ENCODE measurements around the gene TMEM175.

The TMEM175 gene

DNA sequence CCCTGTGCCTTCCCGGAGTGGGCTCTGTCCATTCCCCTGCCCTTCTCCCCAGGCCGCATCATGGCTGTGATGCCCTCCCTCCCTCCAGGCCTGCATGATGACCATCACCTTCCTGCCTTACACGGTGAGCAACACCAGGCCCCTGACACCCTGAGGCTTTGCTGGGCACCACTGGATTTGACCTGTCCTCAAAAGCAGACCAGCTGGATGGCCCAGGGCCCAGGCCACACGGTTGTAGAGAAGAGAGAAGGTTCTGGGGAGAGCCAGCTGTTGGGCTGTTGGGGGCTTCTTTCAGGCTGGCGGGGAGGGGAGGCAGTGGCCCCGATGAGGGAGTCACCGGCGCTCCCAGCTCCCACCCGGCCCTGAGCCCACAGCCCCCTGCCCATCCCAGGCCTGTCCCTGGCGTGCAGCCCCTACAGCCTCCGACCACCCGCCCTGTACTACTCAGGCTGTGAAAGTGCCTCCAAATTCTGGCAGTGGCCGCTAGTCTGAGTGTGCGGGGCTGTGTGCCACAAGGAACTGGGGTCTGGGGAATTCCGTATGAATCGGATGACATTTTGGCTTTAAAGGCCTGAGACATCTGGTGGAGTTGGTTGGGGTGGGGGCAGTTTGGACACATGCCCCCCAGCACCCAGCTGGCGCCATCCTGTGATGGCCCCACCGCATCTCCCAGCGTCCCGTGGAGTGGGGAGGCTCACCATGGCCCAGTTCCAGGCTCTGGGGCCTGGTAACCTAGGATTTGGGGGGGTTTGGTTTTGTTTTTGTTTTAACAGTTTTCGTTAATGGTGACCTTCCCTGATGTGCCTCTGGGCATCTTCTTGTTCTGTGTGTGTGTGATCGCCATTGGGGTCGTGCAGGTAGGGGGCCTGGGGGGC lies 19.6 kb downstream of the TMEM175 start:
- TF ChIP-seq GATA1 (IDR thresholded peaks at IDR 0.05; ENCODE audit: low read depth, low read length) (no peak), POLR2A (IDR thresholded peaks at IDR 0.05; ENCODE audit: low read length) (no peak)
- DNase-seq: no peak

DNA sequence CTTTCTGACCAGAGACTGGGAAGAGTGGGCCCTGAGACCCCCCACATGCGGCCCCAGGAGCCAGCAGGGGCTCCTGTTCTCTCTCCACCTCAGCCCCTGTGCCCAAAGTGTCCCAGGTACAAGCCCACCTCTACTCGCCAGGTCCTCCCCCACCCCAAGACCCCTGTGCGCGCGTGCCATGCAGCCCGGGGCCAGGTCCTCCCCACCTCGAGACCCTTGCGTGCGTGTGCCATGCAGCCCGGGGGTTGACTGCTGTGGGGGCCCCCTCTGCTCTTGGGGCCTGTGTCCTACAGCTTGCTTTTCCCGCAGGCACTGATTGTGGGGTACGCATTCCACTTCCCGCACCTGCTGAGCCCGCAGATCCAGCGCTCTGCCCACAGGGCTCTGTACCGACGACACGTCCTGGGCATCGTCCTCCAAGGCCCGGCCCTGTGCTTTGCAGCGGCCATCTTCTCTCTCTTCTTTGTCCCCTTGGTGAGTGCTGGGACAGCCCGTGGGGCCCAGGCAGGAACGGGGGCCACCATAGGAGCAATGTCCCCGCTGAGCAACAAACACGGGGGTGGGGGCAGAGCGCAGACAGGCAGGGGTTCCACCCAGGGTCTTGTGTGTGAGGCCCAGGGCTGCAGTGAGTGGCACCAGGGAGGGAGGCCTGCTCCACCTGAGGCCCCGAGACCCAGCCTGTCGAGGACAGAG lies 20.8 kb downstream of the TMEM175 start:
- no peak for TF ChIP-seq POLR2A (IDR thresholded peaks at IDR 0.05; ENCODE audit: low read length)
- TF ChIP-seq GATA1 (IDR thresholded peaks at IDR 0.05; ENCODE audit: low read depth, low read length): no peak
- DNase-seq: no peak

DNA sequence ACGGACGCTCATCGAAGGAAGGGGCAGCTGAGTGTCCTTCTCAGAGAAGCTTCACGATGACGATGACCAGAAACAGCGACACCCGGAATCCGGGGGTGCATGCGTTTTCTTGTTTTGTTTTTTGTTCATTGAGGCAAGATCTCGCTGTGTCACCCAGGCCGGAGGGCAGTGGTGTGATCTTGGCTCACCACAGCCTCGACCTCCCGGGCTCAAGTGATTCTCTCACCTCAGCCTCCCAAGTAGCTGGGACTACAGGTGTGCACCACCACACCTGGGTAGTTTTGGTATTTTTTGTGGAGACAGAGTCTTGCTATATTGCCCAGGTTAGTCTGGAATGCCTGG lies 21.3 kb downstream of the TMEM175 start:
- TF ChIP-seq GATA1 (IDR thresholded peaks at IDR 0.05; ENCODE audit: low read depth, low read length) (no peak), POLR2A (IDR thresholded peaks at IDR 0.05; ENCODE audit: low read length) (no peak)
- DNase-seq: no peak

DNA sequence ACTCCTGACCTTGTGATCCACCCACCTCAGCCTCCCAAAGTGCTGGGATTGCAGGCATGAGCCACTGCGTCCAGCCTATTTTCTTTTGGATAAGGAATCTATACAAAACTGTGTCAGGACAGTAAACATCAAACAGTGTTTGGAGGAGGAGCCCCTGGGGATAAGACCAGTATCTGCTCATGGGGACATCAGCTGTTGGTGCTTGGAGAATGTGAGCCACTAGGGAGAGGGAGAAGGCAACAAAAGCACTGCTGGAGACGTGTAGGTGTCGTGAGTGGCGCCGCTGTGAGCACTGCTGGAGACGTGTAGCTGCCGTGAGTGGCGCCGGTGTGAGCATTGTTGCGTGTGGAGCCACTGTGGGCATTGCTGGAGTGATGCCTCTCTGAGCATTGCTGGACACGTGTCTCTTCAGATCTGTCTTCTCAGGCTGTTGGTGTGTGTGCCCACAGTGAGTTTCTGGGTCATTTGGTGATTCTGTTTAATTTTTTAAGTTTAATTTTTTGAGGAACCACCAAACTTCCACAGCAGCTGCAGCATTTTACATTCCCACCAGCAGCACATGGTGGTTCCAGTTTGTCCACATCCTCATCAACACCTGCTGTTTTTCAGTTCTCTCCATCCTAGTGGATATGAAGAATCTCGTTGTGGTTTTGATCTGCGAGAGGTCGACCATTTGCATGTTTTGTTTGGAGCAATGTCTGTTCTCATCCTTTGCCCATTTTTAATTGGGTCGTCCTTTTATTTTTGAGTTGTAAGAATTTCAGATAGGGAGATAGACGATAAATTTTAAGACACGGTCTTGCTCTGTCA lies 22.2 kb downstream of the TMEM175 start:
- no peak for TF ChIP-seq POLR2A (IDR thresholded peaks at IDR 0.05; ENCODE audit: low read length)
- DNase-seq: no peak

DNA sequence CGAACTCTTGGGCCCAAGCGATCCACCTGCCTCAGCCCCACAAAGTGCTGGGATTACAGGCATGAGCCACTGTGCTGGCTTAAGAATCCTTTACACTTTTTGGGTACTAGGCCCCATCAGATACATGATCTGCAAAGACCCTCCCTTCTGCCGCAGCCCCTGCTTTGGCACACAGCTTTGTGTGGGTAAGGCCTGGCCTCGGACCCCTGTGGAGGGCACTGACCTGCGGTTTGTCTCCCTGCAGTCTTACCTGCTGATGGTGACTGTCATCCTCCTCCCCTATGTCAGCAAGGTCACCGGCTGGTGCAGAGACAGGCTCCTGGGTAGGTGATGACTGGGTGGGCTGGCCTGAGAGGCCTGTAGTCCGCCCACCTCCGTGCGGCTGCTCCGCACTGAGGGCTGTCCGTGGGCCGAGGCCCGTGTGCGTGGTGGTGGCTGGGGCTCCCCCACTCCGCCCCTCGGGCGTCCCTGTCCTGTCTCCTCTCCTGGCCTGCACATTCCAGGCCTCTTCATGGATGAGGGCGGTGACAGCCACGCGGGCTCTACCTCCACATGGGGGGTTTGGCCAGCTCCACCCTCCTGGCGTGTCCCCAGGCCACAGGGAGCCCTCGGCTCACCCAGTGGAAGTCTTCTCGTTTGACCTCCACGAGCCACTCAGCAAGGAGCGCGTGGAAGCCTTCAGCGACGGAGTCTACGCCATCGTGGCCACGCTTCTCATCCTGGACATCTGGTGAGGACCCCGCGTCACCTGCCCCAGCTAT lies 23.1 kb downstream of the TMEM175 start:
- DNase-seq: no peak
- TF ChIP-seq POLR2A (IDR thresholded peaks at IDR 0.05; ENCODE audit: low read length): no peak
- no peak for TF ChIP-seq GATA1 (IDR thresholded peaks at IDR 0.05; ENCODE audit: low read depth, low read length)

DNA sequence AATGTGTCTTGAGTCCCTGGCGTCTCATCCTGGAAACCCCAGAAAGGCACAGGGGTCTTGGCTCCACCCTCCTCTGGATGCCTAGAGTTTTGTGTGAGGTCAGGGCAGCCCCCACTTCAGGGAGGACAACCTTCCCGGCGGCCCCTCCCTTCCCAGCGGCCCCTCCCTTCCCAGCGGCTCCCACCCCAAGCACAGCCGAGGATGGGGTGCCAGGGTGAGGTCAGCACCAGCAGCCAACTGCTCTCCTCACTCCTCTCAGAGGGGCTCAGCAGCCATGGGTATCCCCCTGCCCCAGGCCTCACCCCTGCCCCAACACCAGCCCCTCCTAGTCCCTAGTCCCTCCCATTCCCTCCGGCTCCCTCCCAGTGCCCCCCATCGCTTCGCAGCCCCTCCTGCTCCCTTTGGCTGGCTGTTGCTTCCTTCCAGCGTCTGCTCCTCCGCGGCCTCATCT lies 23.7 kb downstream of the TMEM175 start:
- no peak for TF ChIP-seq GATA1 (IDR thresholded peaks at IDR 0.05; ENCODE audit: low read depth, low read length)
- TF ChIP-seq POLR2A (IDR thresholded peaks at IDR 0.05; ENCODE audit: low read length): no peak
- DNase-seq: no peak

DNA sequence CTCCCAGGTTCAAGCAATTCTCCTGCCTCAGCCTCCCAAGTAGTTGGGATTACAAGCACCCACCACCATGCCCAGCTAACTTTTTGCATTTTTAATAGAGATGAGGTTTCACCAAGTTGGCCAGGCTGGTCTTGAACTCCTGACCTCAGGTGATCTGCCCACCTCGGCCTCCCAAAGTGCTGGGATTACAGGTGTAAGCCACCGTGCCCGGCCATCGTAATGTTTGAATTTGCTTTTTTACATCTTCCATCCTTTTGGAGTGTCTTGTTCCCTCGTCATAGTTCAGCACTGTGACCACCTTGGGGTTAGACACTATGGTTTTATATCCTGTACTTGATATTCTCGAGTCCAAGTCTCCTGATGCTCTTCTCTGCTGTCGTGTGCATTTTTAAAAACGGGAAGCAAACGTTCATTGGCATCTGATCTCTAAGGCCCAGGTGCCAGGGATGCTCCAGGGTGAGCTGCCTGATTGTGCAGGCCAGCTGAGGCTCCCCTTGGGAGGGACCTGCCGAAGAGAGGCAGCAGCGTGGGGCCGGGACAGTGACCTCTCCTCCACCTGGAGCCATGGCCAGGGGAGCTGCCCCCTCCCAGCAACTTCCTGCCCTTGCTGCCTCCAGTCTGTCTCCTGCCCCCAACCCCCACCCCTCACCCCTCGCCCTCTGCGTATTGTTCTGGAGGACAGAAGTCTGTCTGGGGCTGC lies 24.4 kb downstream of the TMEM175 start:
- TF ChIP-seq GATA1 (IDR thresholded peaks at IDR 0.05; ENCODE audit: low read depth, low read length) (no peak), POLR2A (IDR thresholded peaks at IDR 0.05; ENCODE audit: low read length) (no peak)
- no peak for DNase-seq

DNA sequence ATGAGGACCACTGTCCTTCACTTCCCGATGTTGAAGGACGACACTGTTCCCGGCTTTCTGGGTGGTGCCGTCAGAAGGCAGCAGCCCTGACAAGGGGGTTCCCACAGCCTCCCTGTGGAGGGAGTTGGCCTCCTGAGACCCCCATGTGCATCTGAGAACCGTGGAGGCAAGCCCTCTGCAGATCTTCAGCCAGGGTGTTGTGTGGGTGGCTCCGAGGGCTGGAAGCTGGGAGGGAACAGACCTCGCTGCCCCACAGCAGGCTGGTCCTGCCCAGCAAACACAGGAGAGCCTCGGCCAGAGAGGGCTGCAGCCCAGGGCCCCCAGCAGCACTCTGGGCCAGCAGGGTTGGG lies 24.9 kb downstream of the TMEM175 start:
- TF ChIP-seq POLR2A (IDR thresholded peaks at IDR 0.05; ENCODE audit: low read length): no peak
- TF ChIP-seq GATA1 (IDR thresholded peaks at IDR 0.05; ENCODE audit: low read depth, low read length): no peak
- no peak for DNase-seq

DNA sequence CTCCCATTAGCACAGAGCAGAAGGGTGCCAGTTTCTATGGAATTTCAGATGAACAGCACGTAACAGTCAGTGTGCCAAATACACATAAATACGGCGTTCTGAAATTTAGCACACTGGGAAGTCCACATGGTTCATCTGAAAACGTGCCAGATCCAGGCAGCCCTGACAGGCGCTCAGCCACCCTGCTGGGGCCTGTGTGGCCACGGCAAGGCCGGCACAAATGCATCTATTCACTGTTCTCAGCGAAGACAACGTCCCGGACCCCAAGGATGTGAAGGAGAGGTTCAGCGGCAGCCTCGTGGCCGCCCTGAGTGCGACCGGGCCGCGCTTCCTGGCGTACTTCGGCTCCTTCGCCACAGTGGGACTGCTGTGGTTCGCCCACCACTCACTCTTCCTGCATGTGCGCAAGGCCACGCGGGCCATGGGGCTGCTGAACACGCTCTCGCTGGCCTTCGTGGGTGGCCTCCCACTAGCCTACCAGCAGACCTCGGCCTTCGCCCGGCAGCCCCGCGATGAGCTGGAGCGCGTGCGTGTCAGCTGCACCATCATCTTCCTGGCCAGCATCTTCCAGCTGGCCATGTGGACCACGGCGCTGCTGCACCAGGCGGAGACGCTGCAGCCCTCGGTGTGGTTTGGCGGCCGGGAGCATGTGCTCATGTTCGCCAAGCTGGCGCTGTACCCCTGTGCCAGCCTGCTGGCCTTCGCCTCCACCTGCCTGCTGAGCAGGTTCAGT lies 25.5 kb downstream of the TMEM175 start:
- TF ChIP-seq POLR2A (IDR thresholded peaks at IDR 0.05; ENCODE audit: low read length): no peak
- TF ChIP-seq GATA1 (IDR thresholded peaks at IDR 0.05; ENCODE audit: low read depth, low read length): no peak
- no peak for DNase-seq

DNA sequence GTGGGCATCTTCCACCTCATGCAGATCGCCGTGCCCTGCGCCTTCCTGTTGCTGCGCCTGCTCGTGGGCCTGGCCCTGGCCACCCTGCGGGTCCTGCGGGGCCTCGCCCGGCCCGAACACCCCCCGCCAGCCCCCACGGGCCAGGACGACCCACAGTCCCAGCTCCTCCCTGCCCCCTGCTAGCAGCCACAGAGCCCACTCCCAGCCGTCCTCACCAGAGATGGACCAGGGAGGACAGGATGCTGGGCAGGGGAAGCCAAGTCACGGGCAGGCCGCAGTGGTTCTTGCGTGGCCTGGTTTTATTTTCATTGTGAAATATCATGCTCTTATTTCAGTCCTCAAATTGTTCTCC lies 26.0 kb downstream of the TMEM175 start:
- no peak for TF ChIP-seq POLR2A (IDR thresholded peaks at IDR 0.05; ENCODE audit: low read length)
- no peak for TF ChIP-seq GATA1 (IDR thresholded peaks at IDR 0.05; ENCODE audit: low read depth, low read length)
- DNase-seq: no peak

DNA sequence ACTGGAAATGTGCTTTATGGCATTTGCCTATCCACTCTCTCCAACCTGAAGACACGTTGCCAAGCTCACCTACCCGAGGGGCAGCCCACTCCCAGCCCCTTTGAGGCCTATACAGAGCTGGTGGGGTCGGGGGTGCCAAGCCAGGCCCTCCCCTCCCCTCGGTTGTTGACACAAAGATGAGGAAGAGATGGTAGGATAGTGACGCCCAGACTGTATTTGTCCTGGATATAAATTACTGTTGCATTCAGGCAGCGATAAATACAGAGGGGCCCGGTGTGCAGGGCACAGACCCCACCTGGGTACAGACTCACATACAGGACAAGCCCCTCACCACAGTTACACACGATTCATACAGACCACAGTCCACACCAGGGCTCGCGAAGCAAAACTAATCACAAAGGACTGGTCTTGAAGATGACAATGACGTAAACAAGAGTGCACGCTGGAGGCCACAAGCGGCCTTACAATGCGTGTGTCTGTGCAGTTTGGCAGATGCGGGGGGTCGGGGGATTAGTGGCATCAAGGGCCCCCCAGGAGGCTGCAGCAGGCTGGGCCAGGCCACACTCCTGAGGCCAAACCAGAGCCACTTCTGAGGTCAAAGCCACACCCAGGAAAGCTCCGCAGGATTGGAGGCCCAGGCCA lies 26.6 kb downstream of the TMEM175 start:
- TF ChIP-seq GATA1 (IDR thresholded peaks at IDR 0.05; ENCODE audit: low read depth, low read length): no peak
- TF ChIP-seq POLR2A (IDR thresholded peaks at IDR 0.05; ENCODE audit: low read length): no peak
- DNase-seq: no peak
